ENCODE data around the gene HDAC3.
"Not testable (repeated sequence)": the region's sequence is repeated elsewhere in the genome, so short reads cannot be mapped to it uniquely, and the experiment has no call there.

Gene HDAC3

GRCh38 chr5:141634720-141635119 lies 1.9 kb downstream of the HDAC3 start:
- no peak for DNase-seq (ENCODE audit: low read depth, low spot score)

DNA sequence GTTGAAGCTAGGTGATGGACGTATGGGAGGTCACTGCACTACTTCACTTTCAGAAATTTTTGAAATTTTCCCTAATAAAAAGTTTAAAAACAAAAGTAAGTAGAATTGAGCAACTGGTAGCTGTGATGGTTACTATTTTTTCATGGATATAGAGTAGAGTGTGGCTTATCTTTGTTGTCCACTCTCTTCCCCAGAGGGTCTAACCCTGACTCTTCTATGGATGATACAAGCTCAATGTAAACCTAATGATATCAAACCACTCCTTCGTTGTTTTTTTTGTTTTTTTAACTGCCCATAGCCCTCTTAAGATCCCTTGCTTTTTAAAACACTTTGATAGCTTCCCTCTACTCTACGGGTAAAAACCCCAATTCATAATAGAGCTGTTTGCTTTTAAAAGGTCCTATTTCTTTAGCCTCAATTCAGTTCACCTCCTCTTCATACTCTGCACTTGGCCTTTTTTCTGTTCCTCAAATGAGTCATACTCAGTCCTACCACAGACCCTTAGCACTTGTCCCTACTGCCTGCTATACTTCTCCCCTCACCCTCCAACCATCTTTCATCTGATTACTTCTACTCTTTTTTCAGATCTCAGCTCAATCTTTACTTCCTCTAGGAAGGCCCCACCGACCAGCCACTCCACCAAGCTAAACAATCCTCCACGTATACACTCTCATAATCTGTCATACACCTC lies 2.6 kb downstream of the HDAC3 start:
- no peak for DNase-seq (ENCODE audit: low read depth, low spot score)

- no peak for DNase-seq (ENCODE audit: low read depth, low spot score)
Measured at GRCh38 chr5:141632650-141633049, 4.0 kb downstream of the HDAC3 start.

DNA sequence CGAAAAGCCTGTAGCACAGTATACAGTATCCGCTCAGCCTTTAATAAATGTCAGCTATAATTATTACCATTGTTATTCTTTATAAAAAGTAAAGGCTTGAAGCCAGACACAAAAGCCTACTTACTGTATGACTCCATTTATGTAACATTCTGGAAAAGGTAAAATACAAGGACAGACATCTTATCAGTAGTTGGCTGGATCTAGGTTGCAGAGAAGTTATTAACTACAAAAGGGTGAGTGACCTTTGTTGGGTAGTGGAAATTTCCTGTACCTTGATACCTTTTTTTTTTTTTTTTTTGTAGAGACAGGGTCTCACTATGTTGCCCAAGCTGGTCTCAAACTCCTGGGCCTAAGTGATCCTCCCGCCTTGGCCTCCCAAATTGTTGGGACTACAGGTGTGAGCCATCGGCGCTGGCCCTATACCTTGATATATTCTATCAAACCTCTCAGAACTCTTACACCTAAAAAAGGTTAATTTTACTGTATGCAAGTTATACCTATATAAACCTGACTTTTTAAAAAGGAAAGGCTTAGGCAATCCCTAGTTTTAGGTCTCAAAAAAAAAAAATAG lies 6.0 kb downstream of the HDAC3 start:
- no peak for DNase-seq (ENCODE audit: low read depth, low spot score)

GRCh38 chr5:141628175-141628788 lies 8.4 kb downstream of the HDAC3 start:
- no peak for DNase-seq (ENCODE audit: low read depth, low spot score)

- no peak for DNase-seq (ENCODE audit: low read depth, low spot score)
Measured at GRCh38 chr5:141623611-141624010, 13.0 kb downstream of the HDAC3 start.

DNA sequence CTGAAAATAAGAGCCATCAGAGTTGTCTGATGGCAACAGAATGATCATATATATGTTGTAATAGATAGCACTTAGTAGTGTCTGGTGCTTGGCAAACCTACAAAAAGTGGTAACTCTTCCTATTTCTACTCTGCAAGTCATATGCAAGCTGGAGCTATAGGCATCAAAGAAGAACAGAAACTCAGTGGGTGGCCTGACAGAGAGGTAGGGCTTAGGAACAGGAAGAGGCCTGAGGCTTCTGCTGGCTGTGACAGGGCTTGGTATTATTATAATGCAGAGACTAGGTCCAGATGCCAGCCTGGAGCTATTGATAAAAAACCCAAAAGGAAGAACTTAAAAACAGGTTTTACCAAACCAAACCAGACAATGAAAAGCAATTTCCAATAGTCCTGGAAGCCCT lies 13.5 kb downstream of the HDAC3 start:
- peak; percentile 91 for DNase-seq (ENCODE audit: low read depth, low spot score)

GRCh38 chr5:141618804-141619554 lies 17.7 kb downstream of the HDAC3 start, which contains the start of gene DIAPH1:
Gene DIAPH1 (minus strand): TSS chr5:141619000. CDS start chr5:141618914, 86 bp downstream.
- DNase-seq (ENCODE audit: low read depth, low spot score), result peak; percentile 98

DNA sequence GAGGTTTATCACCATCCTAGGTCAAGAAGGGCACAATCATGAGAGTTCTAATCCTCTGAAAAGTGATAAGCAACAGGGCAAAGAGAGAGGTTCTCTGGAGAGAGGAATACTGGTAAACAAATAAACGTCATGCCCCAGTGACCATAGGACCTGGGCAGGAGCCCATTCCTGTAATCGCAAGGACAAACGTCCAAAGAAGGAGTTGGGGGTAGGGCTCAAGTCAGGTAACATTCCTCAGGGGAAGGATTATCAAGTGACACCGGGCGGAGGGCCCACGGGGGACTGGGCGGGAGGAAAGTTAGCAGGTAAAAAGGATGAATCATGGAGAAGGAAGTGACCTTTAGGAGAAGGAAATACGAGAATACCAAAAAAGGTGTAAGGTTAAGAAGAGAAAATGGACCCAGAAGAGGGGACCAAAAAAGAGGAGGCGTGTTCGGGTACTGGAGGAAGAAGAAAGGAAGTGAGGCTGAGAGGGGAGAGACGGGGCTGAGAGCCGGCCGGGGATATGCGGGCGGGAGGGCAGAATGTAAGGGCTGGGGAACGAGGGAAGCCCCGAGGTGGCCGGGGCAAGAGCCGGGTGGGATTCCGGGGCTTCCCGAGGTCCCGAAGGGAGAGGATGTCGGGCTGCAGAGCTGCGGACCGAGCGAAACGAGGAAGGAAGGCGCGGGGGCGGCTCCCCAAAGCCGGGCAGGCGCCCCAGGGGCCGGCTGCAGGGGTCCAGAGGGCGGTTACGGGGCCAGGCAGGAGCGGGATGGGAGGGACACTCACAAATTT lies 18.4 kb downstream of the HDAC3 start:
- peak; percentile 73 for DNase-seq (ENCODE audit: low read depth, low spot score)

DNA sequence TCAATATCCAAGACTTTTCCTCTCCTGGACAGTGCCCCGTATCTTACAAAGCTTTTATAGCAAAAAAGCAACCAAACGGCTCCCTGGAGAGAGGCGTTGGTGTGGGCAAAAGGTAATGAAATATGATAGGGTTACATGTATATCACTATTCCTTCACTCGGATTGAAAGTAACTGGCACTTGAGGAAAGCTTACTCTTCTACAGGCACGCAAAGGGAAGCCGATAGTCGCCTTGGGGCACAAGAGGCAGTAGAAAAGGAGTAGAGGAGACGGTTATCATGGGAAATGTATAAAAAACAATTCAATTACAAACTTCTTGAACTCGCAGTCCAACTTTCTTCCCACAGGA lies 19.0 kb downstream of the HDAC3 start:
- DNase-seq (ENCODE audit: low read depth, low spot score), result peak; percentile 38

DNA sequence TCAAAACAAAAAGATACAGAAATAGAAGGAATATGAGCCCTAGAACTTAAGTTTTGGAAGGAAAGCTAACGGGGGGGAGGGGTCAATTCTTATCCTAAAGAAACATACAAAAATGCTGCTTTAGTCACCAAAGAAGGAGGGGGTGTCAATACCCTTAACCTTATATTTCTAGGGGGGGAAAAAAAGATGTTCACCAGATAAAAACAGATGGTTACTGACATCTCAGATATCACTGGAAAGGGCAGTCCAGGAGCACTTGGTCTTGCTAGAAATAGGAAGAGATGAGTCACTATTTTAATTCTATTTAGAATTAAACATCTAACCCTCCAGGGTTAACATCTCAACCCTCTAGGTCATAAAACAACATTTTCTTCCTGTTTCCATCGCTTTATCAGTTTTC lies 19.5 kb downstream of the HDAC3 start:
- no peak for DNase-seq (ENCODE audit: low read depth, low spot score)

DNA sequence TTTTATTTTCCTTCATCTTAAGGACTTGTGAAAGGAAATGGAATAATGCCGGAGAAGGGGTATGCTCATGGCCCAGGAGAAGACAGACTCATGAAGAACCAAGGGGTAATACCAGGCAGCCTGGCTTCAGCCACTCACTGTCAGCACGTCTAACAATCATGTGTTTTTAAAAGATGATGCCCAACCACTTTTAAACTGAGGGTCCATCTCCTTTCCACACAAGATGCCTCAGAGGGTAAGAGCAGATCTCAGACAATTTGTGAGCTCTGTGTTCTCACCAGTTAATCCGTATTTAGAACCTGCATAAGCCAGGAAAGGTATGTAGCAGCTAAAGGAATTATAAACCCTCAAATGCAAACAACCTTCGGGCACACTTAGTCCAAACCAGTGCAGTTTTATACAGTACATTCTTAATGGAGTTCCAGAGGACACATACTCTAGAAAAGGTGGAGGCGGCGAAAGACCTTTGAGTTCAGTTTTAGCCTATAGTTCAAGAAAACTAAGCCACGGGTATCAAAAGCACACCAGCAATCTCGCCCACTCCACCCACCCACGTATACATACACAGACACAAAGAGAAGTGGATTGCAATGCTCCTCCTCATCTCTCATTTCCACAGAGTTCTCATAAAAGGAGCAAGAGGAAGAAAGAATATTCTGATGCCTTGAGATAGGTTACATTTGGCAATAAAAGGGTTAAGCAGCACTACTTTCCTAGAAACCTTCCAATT lies 20.5 kb downstream of the HDAC3 start:
- DNase-seq (ENCODE audit: low read depth, low spot score), result no peak

- DNase-seq (ENCODE audit: low read depth, low spot score), result no peak
Measured at GRCh38 chr5:141613344-141613743, 23.3 kb downstream of the HDAC3 start.

- DNase-seq (ENCODE audit: low read depth, low spot score), result peak; percentile 39
Measured at GRCh38 chr5:141611289-141611688, 25.4 kb downstream of the HDAC3 start.

- DNase-seq (ENCODE audit: low read depth, low spot score), result not testable (repeated sequence)
Measured at GRCh38 chr5:141609921-141610320, 26.7 kb downstream of the HDAC3 start.

DNA sequence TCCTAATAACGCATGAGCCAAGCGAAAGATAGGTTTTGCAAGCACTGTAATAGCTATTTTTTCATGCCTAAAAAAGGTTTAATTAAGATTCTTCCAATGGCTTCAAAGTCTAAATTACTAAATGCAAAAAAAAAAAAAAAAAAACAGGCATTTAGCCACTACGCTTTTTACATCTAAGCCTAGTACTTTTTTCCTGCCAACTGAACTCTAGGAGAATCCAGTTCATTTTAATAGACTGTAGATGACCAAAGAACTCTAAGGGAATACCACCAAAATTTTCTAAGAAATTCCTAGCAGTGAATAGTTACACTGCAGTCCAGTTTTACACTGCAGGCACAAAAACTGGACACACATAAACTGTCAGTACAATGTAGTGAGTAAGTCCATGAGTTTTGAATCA lies 27.6 kb downstream of the HDAC3 start:
- DNase-seq (ENCODE audit: low read depth, low spot score), result no peak

- no peak for DNase-seq (ENCODE audit: low read depth, low spot score)
Measured at GRCh38 chr5:141608557-141608956, 28.1 kb downstream of the HDAC3 start.

- no peak for DNase-seq (ENCODE audit: low read depth, low spot score)
Measured at GRCh38 chr5:141608046-141608445, 28.6 kb downstream of the HDAC3 start.

GRCh38 chr5:141605523-141606277 lies 30.9 kb downstream of the HDAC3 start:
- no peak for DNase-seq (ENCODE audit: low read depth, low spot score)

Measured in ELF-1 (cell line).